ENCODE results near the gene COL5A1. TPM values are rescaled to one million over a fixed set of nuclear protein-coding genes. Genes with fewer than 3 reads are reported as not detected.

Gene COL5A1
- total RNA-seq, 1 donor from 2014 or later = 21.6 TPM

GRCh38 chr9:134830126-134830525 lies 188.5 kb downstream of the COL5A1 start:
- DNase-seq (ENCODE audit: low spot score) = no peak
- intact Hi-C loops (cut with DNase I) = loop anchor here (5.0 kb wide), 1 partner anchor 52 kb away; the partner anchor contains the start of gene FCN2

- DNase-seq (ENCODE audit: low spot score) = no peak
- intact Hi-C loops (cut with DNase I) = loop anchor here (5.0 kb wide), 1 partner anchor 51 kb away; the partner anchor contains the start of gene FCN2
These were observed 189.5 kb downstream of the COL5A1 start for GRCh38 chr9:134830926-134831720.

- intact Hi-C loops (cut with DNase I) = loop anchor here (5.0 kb wide), 1 partner anchor 50 kb away; the partner anchor contains the start of gene FCN2
- DNase-seq (ENCODE audit: low spot score) = no peak
These were observed 190.9 kb downstream of the COL5A1 start for GRCh38 chr9:134832471-134832870.

- no peak for DNase-seq (ENCODE audit: low spot score)
- intact Hi-C loops (cut with DNase I) = loop anchor here (5.0 kb wide), 1 partner anchor 49 kb away; the partner anchor contains the start of gene FCN2
These were observed 191.8 kb downstream of the COL5A1 start for GRCh38 chr9:134833294-134833880.

- intact Hi-C loops (cut with DNase I) = loop anchor here (5.0 kb wide), 1 partner anchor 48 kb away; the partner anchor contains the start of gene FCN2
- DNase-seq (ENCODE audit: low spot score) = no peak
These were observed 192.8 kb downstream of the COL5A1 start for GRCh38 chr9:134834217-134834956.

- intact Hi-C loops (cut with DNase I) = loop anchor here (5.0 kb wide), 1 partner anchor 47 kb away; the partner anchor contains the start of gene FCN2
- no peak for DNase-seq (ENCODE audit: low spot score)
These were observed 193.4 kb downstream of the COL5A1 start for GRCh38 chr9:134834957-134835419.

GRCh38 chr9:134835448-134835847 lies 193.8 kb downstream of the COL5A1 start:
- DNase-seq (ENCODE audit: low spot score) = no peak
- intact Hi-C loops (cut with DNase I) = no loop called here

- intact Hi-C loops (cut with DNase I) = no loop called here
- DNase-seq (ENCODE audit: low spot score) = no peak
These were observed 194.4 kb downstream of the COL5A1 start for GRCh38 chr9:134835987-134836386.

GRCh38 chr9:134836406-134836970 lies 194.9 kb downstream of the COL5A1 start:
- intact Hi-C loops (cut with DNase I) = no loop called here
- DNase-seq (ENCODE audit: low spot score) = no peak

GRCh38 chr9:134837529-134837928 lies 195.9 kb downstream of the COL5A1 start:
- intact Hi-C loops (cut with DNase I) = no loop called here
- DNase-seq (ENCODE audit: low spot score) = no peak

GRCh38 chr9:134838651-134839454 lies 197.2 kb downstream of the COL5A1 start:
- intact Hi-C loops (cut with DNase I) = no loop called here
- no peak for DNase-seq (ENCODE audit: low spot score)

- intact Hi-C loops (cut with DNase I) = no loop called here
- DNase-seq (ENCODE audit: low spot score) = no peak
These were observed 198.0 kb downstream of the COL5A1 start for GRCh38 chr9:134839455-134840125.

- no peak for DNase-seq (ENCODE audit: low spot score)
- intact Hi-C loops (cut with DNase I) = no loop called here
These were observed 198.9 kb downstream of the COL5A1 start for GRCh38 chr9:134840511-134840910.

GRCh38 chr9:134841180-134841904 lies 199.7 kb downstream of the COL5A1 start:
- DNase-seq (ENCODE audit: low spot score) = no peak
- intact Hi-C loops (cut with DNase I) = no loop called here

GRCh38 chr9:134842321-134842720 lies 200.7 kb downstream of the COL5A1 start:
- intact Hi-C loops (cut with DNase I) = no loop called here
- DNase-seq (ENCODE audit: low spot score) = no peak

- no peak for DNase-seq (ENCODE audit: low spot score)
- intact Hi-C loops (cut with DNase I) = no loop called here
These were observed 202.1 kb downstream of the COL5A1 start for GRCh38 chr9:134843740-134844139.

GRCh38 chr9:134844821-134845220 lies 203.2 kb downstream of the COL5A1 start:
- intact Hi-C loops (cut with DNase I) = no loop called here
- DNase-seq (ENCODE audit: low spot score) = no peak

GRCh38 chr9:134846187-134846586 lies 204.6 kb downstream of the COL5A1 start:
- DNase-seq (ENCODE audit: low spot score) = no peak
- intact Hi-C loops (cut with DNase I) = no loop called here

All from cardiac septum (tissue), 1 donor.